ENCODE measurements around the gene BIN1.

- no peak for TF ChIP-seq CTCF (IDR thresholded peaks at IDR 0.05; ENCODE audit: low read length)
- TF ChIP-seq EZH2 (optimal IDR thresholded peaks at IDR 0.05; ENCODE audit: low read depth, low read length) = no peak
- TF ChIP-seq EZH2phosphoT487 (IDR thresholded peaks at IDR 0.05; ENCODE audit: low read length) = no peak
Observed at GRCh38 chr2:127101048-127101611, 5.8 kb downstream of the BIN1 start.
